Parathyroid adenoma (tissue), 2 donors: ENCODE results near the gene CEACAM6.
"Not testable (repeated sequence)": the region's sequence is repeated elsewhere in the genome, so short reads cannot be mapped to it uniquely, and the experiment has no call there.

Experiments used
- H2AFZ ChIP-seq: fragments of 300-600 bp; sonication (generic); one replicate; pipeline ENCODE4 v1.7.0; 2017; ENCODE audit warnings: antibody characterized with exemption, mild to moderate bottlenecking
- H3K27ac ChIP-seq: fragments of 300-600 bp; sonication (generic); one replicate; pipeline ENCODE4 v1.7.0; 2017
- H3K27me3 ChIP-seq: fragments of 300-600 bp; sonication (generic); one replicate; pipeline ENCODE4 v1.7.0; 2017; ENCODE audit warnings: low read length; ENCODE audit not compliant: control insufficient read depth, insufficient read depth
- H3K36me3 ChIP-seq: fragments of 300-600 bp; sonication (generic); one replicate; pipeline ENCODE4 v1.7.0; 2017; ENCODE audit warnings: low read length; ENCODE audit not compliant: control insufficient read depth, insufficient read depth
- H3K4me1 ChIP-seq: fragments of 300-600 bp; sonication (generic); one replicate; pipeline ENCODE4 v1.7.0; 2017; ENCODE audit warnings: control low read depth
- H3K4me2 ChIP-seq: fragments of 300-600 bp; sonication (generic); one replicate; pipeline ENCODE4 v1.7.0; 2017; ENCODE audit warnings: low read length
- H3K4me3 ChIP-seq: fragments of 300-600 bp; sonication (generic); one replicate; pipeline ENCODE4 v1.7.0; 2017; ENCODE audit warnings: low read depth, low read length
- H3K79me2 ChIP-seq: fragments of 300-600 bp; sonication (generic); one replicate; pipeline ENCODE4 v1.7.0; 2017; ENCODE audit warnings: control low read depth
- H3K9ac ChIP-seq: fragments of 300-600 bp; sonication (generic); one replicate; pipeline ENCODE4 v1.7.0; 2017; ENCODE audit warnings: mild to moderate bottlenecking
- H3K9me3 ChIP-seq: fragments of 300-600 bp; sonication (generic); one replicate; pipeline ENCODE4 v1.7.0; 2017; ENCODE audit warnings: low read length; ENCODE audit not compliant: control insufficient read depth
- TF ChIP-seq, protein P1 (sequence below): fragments of 300-600 bp; sonication (generic); IDR thresholded peaks from one replicate; pipeline ENCODE4 v1.7.0; 2017; ENCODE audit warnings: antibody characterized with exemption, mild to moderate bottlenecking
- donor health status: primary hyperparathyroidism.

Gene CEACAM6

DNA sequence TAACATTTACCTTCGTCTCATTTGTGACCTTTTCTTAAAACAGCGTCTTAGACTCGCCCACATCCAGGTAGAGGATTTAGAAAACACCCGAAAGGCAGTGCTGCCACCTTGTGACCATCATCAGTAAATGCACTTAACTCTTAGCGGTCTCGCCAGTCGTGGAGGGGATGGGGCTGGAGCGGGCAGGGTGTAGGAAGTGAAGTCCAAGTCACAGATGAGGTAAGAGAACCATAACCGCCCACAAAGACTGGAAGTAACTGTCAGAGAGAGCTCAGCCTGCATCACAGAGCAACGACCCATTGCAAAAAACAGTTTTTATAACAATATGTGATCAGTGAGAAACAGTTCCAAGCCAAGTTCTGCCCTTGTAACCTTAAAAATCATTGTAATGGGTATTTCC lies 30.3 kb downstream of the CEACAM6 start:
- Histone ChIP-seq H3K27ac (no peak overlapping the region), H3K27me3 (no peaks in the 10 kb centered on the region), H3K9ac (no peak overlapping the region), H2AFZ (peak overlapping the region; percentile 17), H3K79me2 (no peaks in the 10 kb centered on the region), H3K36me3 (no peaks in the 10 kb centered on the region), H3K4me1 (peaks cover 5% of the 10 kb centered on the region), H3K4me3 (no peak overlapping the region), H3K4me2 (no peak overlapping the region), H3K9me3 (no peaks in the 10 kb centered on the region)
- TF ChIP-seq, protein P1, sequence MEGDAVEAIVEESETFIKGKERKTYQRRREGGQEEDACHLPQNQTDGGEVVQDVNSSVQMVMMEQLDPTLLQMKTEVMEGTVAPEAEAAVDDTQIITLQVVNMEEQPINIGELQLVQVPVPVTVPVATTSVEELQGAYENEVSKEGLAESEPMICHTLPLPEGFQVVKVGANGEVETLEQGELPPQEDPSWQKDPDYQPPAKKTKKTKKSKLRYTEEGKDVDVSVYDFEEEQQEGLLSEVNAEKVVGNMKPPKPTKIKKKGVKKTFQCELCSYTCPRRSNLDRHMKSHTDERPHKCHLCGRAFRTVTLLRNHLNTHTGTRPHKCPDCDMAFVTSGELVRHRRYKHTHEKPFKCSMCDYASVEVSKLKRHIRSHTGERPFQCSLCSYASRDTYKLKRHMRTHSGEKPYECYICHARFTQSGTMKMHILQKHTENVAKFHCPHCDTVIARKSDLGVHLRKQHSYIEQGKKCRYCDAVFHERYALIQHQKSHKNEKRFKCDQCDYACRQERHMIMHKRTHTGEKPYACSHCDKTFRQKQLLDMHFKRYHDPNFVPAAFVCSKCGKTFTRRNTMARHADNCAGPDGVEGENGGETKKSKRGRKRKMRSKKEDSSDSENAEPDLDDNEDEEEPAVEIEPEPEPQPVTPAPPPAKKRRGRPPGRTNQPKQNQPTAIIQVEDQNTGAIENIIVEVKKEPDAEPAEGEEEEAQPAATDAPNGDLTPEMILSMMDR = peak; percentile 84

DNA sequence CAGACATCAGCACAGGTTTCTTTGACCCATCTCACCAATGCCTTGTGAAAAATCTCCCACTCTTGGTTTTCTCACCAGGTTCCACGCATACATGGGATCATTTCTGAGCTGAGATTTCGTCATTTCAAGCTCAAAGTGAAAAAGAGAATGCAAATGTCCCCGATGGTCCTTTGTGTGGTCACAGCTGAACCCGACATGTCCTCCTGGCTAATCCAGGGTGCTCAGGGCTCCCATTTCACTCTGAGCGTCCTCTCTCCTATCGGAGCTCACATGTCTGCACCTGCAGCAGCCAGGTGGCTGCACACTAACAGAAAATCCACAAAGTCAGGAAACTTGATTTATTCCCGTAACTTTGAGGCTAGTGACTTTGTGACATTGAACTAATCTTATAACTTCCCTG lies 31.7 kb downstream of the CEACAM6 start:
- H3K4me3 ChIP-seq = no peak overlapping the region
- H3K36me3 ChIP-seq = no peaks in the 10 kb centered on the region
- no peak overlapping the region for H3K27ac ChIP-seq
- TF ChIP-seq, protein P1 = no peak
- no peaks in the 10 kb centered on the region for H3K79me2 ChIP-seq
- peaks cover 5% of the 10 kb centered on the region for H3K4me1 ChIP-seq
- H3K27me3 ChIP-seq = no peaks in the 10 kb centered on the region
- no peaks in the 10 kb centered on the region for H3K9me3 ChIP-seq
- no peak overlapping the region for H2AFZ ChIP-seq
- no peak overlapping the region for H3K4me2 ChIP-seq
- no peak overlapping the region for H3K9ac ChIP-seq

DNA sequence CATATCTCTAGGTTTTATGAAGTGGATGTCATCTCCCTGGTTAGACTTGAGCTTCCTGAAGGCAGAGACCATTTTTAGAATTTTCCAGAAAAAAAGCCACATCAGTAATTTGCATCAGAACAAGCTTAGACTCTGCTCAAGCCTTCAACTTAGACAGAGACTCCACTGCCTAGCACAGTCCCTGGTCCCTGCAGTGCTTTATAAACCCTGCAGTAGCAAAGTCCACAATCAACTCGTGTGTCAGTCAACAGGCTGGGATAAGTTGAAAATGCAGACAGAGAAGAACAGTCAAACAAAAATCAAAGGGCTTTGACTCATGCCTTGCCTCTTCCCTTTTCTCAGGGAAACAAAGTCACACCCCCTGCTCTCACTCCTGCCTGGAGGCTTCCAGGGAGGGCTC lies 33.2 kb downstream of the CEACAM6 start:
- not testable (repeated sequence) for H3K27me3 ChIP-seq, H3K4me3 ChIP-seq, H3K9ac ChIP-seq, H3K36me3 ChIP-seq, H2AFZ ChIP-seq, H3K27ac ChIP-seq, H3K4me2 ChIP-seq, H3K9me3 ChIP-seq, H3K4me1 ChIP-seq, H3K79me2 ChIP-seq

DNA sequence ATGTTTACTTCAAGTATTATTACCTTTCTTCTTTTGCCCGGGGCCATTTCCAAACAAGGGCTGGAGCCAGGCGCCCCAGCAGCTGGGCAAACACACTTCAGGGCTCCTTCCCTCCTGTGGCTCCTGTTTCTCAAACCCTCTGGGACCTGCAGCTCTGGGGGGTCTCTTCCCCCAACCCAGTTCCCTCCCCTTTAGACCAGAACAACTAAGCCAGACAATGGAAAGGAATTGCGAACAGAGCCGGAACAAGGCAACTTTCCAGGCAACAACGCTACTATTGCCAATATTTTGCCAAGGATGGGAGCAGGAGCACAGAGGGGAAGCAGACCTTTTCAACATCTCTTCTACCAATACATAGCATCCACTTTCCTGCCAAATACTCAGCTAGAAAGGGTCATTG lies 33.7 kb downstream of the CEACAM6 start:
- not testable (repeated sequence) for H3K4me2 ChIP-seq, H3K9me3 ChIP-seq, H3K27me3 ChIP-seq, H3K27ac ChIP-seq, H3K9ac ChIP-seq, H2AFZ ChIP-seq, H3K36me3 ChIP-seq, H3K4me1 ChIP-seq, H3K4me3 ChIP-seq, H3K79me2 ChIP-seq

DNA sequence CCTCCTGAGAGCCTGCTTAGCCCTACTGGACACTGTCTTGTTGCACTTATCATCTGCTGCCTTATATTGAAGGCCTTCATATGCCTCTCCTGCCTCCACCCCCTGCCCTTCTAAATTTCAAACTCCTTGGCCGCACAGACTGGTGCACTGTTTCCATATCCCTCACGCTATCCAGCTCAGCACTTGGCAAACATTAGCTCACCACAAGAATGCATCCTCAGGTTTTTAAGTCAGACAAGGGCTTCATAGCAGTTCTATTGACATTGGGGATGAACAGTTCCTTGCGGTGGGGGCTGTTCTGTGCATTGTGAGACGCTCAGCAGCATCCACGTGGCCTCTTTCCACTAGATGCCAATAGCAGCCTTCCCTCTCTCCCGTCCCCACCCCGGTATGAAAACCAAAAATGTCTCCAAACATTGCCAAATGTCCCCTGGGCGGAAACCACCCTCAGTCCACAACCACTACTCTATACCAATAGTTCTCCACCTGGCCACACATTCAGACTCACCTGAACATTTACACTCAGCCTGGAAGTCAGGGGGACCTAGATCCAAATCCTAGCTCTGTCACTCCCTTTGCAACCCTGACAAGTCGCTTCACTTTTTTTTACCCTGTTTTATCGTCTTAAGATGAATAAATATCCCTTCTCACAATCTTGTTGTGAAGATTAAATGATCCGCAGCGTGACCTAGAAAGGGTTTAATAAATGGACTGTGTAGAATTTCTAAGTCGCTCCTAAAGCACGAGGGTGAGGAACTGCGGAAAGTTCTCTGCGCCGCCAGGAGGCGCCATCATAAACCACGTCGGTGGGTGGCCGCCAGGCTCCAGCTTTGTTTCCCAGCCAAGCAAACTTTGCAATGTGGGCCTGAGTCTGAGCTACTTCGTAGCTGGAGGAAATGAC lies 37.4 kb downstream of the CEACAM6 start:
- Histone ChIP-seq H3K27ac (no peak overlapping the region), H3K9ac (no peak overlapping the region), H3K4me1 (no peaks in the 10 kb centered on the region), H3K4me3 (no peak overlapping the region), H3K27me3 (no peaks in the 10 kb centered on the region), H3K9me3 (no peaks in the 10 kb centered on the region), H2AFZ (no peak overlapping the region), H3K4me2 (no peak overlapping the region), H3K79me2 (no peaks in the 10 kb centered on the region), H3K36me3 (no peaks in the 10 kb centered on the region)
- TF ChIP-seq, protein P1 = peak; percentile 79

DNA sequence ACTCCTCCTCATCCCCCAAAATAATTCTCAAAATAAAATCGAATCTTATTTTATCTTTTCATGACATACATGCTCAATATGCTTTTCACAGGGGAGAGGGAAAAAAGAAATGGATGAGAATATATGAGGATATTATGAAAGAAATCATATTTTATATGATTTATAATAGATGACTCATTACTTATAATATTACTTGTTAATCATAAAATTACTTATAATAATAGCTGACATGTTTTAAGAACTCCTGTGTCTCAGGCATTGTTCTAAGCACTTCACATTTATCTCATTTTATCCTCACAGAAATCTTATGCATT lies 38.0 kb downstream of the CEACAM6 start:
- Histone ChIP-seq H3K4me1 (no peaks in the 10 kb centered on the region), H3K9ac (no peak overlapping the region), H3K27ac (no peak overlapping the region), H3K4me3 (no peak overlapping the region), H3K9me3 (no peaks in the 10 kb centered on the region), H2AFZ (no peak overlapping the region), H3K36me3 (no peaks in the 10 kb centered on the region), H3K4me2 (no peak overlapping the region), H3K27me3 (no peaks in the 10 kb centered on the region), H3K79me2 (no peaks in the 10 kb centered on the region)
- TF ChIP-seq, protein P1 = no peak
